ENCODE data around the gene SIGLEC15. TPM values are rescaled to one million over a fixed set of nuclear protein-coding genes. Genes with fewer than 3 reads are reported as not detected.

SIGLEC15 gene
- total and polyA plus RNA-seq, 8 donors, result 0.10 to 5.5 (median 0.76) TPM; not detected in 3

DNA sequence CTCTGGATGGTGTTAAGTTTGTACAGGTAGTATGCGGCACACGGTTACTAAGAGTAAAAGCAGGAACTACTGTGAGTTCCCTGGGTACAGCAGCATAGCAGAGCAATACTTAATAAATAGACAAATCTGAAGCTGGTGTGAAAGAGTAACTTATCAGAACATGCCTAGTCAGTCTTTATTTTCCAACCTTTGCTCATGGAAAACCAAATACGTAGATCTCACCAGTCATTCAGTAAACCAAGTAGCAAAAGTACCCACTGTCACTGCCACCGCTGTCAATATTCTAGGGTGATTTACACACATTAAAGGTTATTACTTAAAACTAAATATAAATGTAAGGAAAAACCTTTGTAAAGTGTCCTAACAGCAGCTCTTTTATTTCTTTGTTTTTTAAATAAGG lies 35.0 kb downstream of the SIGLEC15 start:
- Histone ChIP-seq H3K4me1 (no peaks in the 10 kb centered on the region), H3K9me3 (no peaks in the 10 kb centered on the region), H3K36me3 (peaks cover 55 to 100% (median 98%) of the 10 kb centered on the region in 4 donors), H3K4me3 (no peak overlapping the region), H3K27me3 (no peaks in the 10 kb centered on the region), H3K27ac (no peak overlapping the region)
- no peak for DNase-seq
- intact Hi-C loops (cut with DNase I; ENCODE audit: low total_unique reads), result no loop called here
- TF ChIP-seq EP300 (IDR thresholded peaks at IDR 0.05) (no peak), POLR2A (IDR thresholded peaks at IDR 0.05) (no peak)
- TF ChIP-seq, protein P1, sequence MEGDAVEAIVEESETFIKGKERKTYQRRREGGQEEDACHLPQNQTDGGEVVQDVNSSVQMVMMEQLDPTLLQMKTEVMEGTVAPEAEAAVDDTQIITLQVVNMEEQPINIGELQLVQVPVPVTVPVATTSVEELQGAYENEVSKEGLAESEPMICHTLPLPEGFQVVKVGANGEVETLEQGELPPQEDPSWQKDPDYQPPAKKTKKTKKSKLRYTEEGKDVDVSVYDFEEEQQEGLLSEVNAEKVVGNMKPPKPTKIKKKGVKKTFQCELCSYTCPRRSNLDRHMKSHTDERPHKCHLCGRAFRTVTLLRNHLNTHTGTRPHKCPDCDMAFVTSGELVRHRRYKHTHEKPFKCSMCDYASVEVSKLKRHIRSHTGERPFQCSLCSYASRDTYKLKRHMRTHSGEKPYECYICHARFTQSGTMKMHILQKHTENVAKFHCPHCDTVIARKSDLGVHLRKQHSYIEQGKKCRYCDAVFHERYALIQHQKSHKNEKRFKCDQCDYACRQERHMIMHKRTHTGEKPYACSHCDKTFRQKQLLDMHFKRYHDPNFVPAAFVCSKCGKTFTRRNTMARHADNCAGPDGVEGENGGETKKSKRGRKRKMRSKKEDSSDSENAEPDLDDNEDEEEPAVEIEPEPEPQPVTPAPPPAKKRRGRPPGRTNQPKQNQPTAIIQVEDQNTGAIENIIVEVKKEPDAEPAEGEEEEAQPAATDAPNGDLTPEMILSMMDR (IDR thresholded peaks at IDR 0.05), result no peak
- 80 to 95% (median 83%) methylated on average over 4 of the region's 4 CpGs for WGBS, 5 donors

- TF ChIP-seq EP300 (IDR thresholded peaks at IDR 0.05) (no peak), POLR2A (IDR thresholded peaks at IDR 0.05) (no peak), POLR2AphosphoS5 (IDR thresholded peaks at IDR 0.05) (no peak)
- TF ChIP-seq, protein P1 (IDR thresholded peaks at IDR 0.05), result no peak
- Histone ChIP-seq H3K27me3 (no peaks in the 10 kb centered on the region), H3K4me3 (no peak overlapping the region), H3K4me1 (no peaks in the 10 kb centered on the region), H3K36me3 (peaks cover 55 to 100% (median 98%) of the 10 kb centered on the region in 4 donors), H3K27ac (no peak overlapping the region), H3K9me3 (no peaks in the 10 kb centered on the region)
- intact Hi-C loops (cut with DNase I; ENCODE audit: low total_unique reads), result no loop called here
- DNase-seq, result no peak
- WGBS, 5 donors, result 73 to 87% (median 79%) methylated on average over 3 of the region's 3 CpGs
Observed at GRCh38 chr18:45860971-45861370, 35.5 kb downstream of the SIGLEC15 start.

GRCh38 chr18:45861926-45862325 lies 36.5 kb downstream of the SIGLEC15 start:
- H3K27ac ChIP-seq, result no peak overlapping the region
- H3K4me3 ChIP-seq, result no peak overlapping the region
- H3K4me1 ChIP-seq, result no peaks in the 10 kb centered on the region
- peaks cover 62 to 100% (median 98%) of the 10 kb centered on the region in 4 donors for H3K36me3 ChIP-seq
- no peak for TF ChIP-seq POLR2AphosphoS5 (IDR thresholded peaks at IDR 0.05)
- TF ChIP-seq POLR2A (IDR thresholded peaks at IDR 0.05), result no peak
- no peak for TF ChIP-seq EP300 (IDR thresholded peaks at IDR 0.05)
- TF ChIP-seq, protein P1 (IDR thresholded peaks at IDR 0.05), result no peak
- no peak for DNase-seq
- no peaks in the 10 kb centered on the region for H3K9me3 ChIP-seq
- H3K27me3 ChIP-seq, result no peaks in the 10 kb centered on the region
- WGBS, 5 donors, result 93 to 100% (median 99%) methylated on average over 1 of the region's 1 CpG
- intact Hi-C loops (cut with DNase I; ENCODE audit: low total_unique reads), result no loop called here

DNA sequence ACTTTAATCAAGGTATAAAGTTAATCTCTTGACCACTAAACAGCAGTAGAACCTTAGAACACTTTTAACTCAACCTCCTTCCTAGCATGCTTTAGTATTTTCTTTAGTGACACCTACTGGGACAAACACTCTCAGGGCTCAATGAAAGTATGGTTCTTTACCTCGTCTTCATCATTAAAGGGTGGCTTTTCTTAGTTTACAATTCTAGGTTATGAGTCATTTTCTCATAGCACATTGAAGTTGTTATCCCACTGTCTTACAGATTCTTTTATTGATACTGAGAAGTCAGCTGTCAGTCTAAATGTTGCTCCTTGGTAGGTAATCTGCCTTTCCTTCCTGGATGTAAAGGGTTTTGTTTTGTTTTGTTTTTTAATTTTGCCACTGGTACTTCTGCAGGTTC lies 38.0 kb downstream of the SIGLEC15 start:
- DNase-seq, result no peak
- Histone ChIP-seq H3K9me3 (no peaks in the 10 kb centered on the region), H3K4me1 (no peaks in the 10 kb centered on the region), H3K27ac (no peak overlapping the region), H3K36me3 (peaks cover 54 to 100% (median 98%) of the 10 kb centered on the region in 4 donors), H3K4me3 (no peak overlapping the region), H3K27me3 (no peaks in the 10 kb centered on the region)
- TF ChIP-seq POLR2A (IDR thresholded peaks at IDR 0.05) (no peak), EP300 (IDR thresholded peaks at IDR 0.05) (no peak), POLR2AphosphoS5 (IDR thresholded peaks at IDR 0.05) (no peak)
- TF ChIP-seq, protein P1 (IDR thresholded peaks at IDR 0.05), result no peak
- WGBS, 5 donors, result 76 to 87% (median 81%) methylated on average over 1 of the region's 1 CpG
- intact Hi-C loops (cut with DNase I; ENCODE audit: low total_unique reads), result no loop called here

All from stomach (tissue), 9 donors.